HG03460 (cell line): Measurements from ENCODE around the gene HRH2.

ENCODE experiments used
- ATAC-seq: cut with Tn5 transposase; IDR thresholded peaks from one replicate; pipeline ENCODE4 v1.9.1; 2021; ENCODE audit not compliant: unreplicated experiment

Gene HRH2

GRCh38 chr5:175692235-175692995 lies 34.5 kb downstream of the HRH2 start:
- ATAC-seq = no peak

GRCh38 chr5:175692996-175693710 lies 35.3 kb downstream of the HRH2 start:
- ATAC-seq = no peak

DNA sequence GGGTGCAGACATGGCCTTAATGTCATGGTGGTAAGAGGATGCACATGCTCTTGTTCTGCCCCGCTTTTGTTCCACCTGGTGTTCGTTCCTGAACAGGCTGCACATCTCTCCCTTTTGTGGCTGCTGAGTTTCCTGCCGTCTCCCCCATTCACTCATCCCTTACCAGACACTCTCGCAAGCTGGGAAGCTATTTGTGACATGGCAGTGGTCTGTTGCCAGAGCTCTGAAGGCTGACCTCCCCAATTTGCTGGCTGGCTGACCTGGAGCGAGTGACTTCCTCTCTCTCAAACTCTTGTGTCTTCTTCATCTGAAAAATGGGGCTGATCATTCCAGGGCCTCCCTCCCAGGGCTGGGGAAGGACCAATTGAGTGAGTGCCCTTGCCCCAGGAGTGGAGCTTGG lies 35.9 kb downstream of the HRH2 start:
- no peak for ATAC-seq

- ATAC-seq = no peak
These were observed 36.7 kb downstream of the HRH2 start for GRCh38 chr5:175694371-175695160.

GRCh38 chr5:175695161-175696126 lies 37.6 kb downstream of the HRH2 start:
- no peak for ATAC-seq

DNA sequence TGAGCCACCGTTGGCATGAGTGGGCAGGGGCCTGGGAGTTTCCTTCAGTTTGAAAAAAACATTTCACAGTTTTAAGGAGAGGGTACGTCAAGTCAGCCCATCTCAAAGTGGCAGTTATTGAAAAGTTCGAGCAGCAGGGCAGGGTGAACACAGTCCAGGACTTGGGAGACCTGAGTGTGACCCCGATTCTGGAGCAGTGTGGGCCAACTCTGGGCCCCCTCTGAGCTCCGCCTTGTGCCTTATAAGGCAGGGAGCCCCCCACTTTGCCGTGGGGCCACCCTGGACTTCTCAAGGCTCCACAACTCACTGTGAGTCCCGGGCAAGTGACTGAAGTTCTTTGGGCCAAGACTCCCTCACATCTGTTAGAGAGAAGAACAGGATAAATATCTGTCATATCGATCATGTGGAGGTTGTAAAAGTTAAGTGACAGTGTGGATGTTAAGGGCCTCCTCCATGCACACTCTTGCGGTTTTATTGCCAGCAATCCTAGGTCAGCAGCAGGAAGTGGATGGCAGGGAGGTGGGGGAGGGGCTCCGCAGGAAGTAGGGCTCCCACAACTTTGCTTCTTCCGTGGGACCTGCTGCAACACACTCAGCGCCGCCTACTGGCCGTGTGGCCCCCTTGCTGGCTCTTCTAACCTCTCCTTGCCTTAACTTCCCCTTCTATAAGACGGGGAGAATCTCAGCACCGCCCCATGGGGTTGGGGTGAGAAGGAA lies 38.4 kb downstream of the HRH2 start:
- ATAC-seq = no peak

- no peak for ATAC-seq
These were observed 39.0 kb downstream of the HRH2 start for GRCh38 chr5:175696855-175697198.

DNA sequence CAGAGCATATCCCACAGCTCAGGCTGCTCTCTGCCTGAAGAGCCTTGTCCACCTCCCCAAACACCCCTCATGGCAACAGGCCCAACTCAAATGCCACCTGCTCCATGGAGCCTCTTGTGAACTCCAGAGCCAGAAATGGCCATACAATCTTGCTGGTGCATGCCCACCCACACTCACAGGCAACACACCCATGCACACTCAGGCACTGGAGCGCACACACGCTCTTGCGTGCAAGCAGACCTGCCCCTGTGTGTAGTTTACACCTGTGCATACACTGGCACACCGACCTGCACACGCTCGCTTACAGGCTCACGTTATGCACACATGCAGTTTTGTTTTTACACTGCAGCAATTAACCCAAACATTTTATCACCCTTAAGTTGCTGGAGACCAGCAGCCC lies 40.0 kb downstream of the HRH2 start:
- no peak for ATAC-seq

DNA sequence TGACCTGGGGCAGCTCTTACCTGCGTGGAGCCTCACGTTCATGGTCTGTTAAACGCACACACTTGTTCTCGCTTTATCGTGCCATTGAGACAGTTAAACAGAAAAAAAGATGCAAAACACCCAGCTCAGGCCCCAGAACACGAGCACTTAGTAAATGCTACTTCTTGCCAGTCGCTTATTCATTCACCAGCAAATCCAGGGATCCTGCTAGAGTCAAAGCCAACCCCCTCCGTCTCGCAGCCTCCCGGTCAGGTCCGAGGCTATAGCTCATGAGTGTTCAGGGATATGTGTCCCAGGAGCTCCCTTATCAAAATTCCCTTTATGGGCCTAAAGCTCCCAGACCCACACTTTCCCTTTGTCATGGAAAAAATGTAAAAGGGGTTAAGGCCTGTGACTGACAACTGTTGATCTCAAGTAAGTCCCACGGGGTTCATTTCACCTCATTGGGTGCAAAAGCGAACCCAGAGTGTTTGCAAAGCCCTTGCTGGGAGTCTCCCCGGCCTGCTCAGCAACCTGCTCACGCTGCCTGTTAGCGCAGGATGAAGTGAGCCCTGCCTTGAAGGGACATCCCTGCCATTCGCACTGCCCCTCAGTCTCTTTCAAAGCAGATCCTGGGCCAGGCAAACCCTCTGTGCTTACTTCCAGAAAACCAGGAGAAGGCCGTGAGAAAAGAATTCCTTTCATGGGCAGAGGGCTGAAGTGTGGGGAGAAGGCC lies 40.7 kb downstream of the HRH2 start:
- no peak for ATAC-seq

- ATAC-seq = no peak
These were observed 43.1 kb downstream of the HRH2 start for GRCh38 chr5:175700991-175701390.

DNA sequence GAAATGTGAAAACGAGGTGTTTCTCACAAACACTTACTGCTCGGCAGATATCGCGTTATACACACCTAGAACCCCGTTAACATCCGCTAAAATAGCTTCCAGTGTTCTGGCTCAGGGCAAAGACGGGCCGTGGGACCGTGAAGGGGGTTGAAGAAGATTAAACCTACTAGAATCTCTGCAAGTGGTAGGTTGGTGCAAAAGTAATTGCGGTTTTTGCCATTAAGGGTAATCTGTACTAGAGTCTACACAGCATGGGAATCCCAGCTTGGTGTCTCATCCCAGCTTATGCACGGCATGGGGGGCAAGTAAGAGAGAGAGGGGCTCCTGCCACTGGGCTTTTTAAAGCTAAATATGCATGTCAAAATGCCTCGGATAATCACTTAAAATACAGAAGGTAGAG lies 43.9 kb downstream of the HRH2 start:
- no peak for ATAC-seq

DNA sequence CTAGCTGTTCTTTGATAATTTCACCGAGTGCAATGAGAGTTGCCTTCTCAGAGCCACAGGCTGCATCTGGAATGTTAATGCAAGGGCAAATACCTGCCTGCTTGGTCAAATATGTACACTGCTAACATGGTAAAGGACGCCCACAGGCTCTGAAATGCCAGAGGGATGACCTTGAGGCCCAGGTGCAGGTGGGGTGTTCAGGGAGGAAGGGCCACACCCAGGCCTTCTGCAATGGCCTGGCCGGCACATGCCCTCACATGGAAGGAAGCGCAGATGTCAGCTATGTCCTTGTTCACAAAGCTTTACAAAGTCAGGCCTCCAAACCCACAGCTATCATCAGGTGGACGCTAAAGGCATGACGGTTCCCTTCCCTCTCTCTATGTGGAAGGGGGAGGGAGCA lies 48.6 kb downstream of the HRH2 start:
- ATAC-seq = no peak

GRCh38 chr5:175707751-175708375 lies 50.0 kb downstream of the HRH2 start:
- no peak for ATAC-seq

GRCh38 chr5:175709276-175709781 lies 51.5 kb downstream of the HRH2 start:
- no peak for ATAC-seq

DNA sequence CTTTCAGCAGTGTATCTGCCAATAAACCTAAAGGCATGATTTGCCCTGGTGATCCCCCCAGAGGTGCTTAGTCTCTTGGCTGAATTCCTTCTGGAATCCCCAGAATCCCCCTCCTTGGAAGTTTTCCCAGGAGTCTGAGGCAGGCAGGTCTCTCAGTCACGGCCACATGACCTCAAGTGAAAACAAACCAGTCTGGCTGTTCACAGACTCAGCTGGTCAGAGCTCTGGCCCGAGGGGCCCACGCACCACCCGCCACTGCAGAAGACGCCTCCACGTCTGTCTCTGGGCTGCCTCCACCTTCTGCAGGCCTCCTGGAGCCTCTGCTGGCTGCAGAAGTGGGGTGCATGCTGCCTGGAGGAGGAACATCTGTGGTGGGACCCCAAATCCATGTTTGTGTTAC lies 52.5 kb downstream of the HRH2 start:
- no peak for ATAC-seq

- no peak for ATAC-seq
These were observed 53.2 kb downstream of the HRH2 start for GRCh38 chr5:175711031-175711430.

- ATAC-seq = no peak
These were observed 53.8 kb downstream of the HRH2 start for GRCh38 chr5:175711472-175712312.

GRCh38 chr5:175712313-175712680 lies 54.4 kb downstream of the HRH2 start:
- no peak for ATAC-seq
